Stimulated activated CD8-positive, alpha-beta memory T cell treated with anti-CD3 and anti-CD28 coated beads, Interleukin-12 subunit alpha, Interleukin-12 subunit beta, amount 100 ng/mL, for 24 hours (primary cell): ENCODE measurements around the gene MIGA2.
"Not testable (repeated sequence)": the region's sequence is repeated elsewhere in the genome, so short reads cannot be mapped to it uniquely, and the experiment has no call there.

Experiments used
- DNase-seq: peaks from one replicate; pipeline ENCODE4 v3.0.0-alpha.2; 2020; ENCODE audit errors: extremely low read depth

MIGA2 gene, protein sequence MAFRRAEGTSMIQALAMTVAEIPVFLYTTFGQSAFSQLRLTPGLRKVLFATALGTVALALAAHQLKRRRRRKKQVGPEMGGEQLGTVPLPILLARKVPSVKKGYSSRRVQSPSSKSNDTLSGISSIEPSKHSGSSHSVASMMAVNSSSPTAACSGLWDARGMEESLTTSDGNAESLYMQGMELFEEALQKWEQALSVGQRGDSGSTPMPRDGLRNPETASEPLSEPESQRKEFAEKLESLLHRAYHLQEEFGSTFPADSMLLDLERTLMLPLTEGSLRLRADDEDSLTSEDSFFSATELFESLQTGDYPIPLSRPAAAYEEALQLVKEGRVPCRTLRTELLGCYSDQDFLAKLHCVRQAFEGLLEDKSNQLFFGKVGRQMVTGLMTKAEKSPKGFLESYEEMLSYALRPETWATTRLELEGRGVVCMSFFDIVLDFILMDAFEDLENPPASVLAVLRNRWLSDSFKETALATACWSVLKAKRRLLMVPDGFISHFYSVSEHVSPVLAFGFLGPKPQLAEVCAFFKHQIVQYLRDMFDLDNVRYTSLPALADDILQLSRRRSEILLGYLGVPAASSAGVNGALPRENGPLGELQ

DNA sequence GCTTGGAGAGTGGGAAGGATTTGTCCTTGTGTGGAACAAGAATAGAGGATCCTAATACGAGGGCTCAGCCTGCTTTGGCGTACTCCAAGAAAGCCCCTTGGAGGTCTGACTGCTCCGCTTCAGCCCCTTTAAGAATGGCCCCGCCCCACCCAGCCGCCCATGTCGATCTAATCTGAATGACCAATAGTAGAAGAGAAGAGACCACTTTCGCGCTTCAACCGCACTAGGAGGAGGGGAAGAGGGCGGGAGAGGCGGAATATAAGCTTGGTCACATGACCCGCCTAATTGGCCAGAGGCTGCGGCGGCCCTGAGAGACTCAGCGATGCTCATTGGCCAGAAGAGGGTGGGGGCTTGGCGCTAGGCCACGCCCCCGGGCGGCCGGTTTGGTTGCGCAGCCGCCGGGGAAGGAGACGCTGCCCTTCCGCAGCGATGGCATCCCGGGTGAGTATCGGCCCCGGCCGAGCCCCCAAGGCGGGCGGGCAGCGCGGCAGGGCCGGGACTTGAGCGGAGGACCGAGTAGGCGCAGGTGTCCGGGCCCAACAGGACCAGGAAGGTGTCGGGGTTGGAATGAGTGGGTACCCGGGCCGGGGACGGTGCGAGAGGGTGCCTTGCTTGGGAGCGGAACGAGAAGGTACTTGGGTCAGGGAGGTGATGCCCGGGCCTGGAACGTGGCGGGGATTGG is at the start of gene MIGA2:
MIGA2 (plus strand) TSS at position 386 of the 682 bp plus-strand sequence. CDS start 3,969 bp downstream, outside the sequence.
- DNase-seq, result peak; percentile 86

GRCh38 chr9:128986671-128987070 is 49.8 kb upstream of the MIGA2 start:
- DNase-seq, result no peak

DNA sequence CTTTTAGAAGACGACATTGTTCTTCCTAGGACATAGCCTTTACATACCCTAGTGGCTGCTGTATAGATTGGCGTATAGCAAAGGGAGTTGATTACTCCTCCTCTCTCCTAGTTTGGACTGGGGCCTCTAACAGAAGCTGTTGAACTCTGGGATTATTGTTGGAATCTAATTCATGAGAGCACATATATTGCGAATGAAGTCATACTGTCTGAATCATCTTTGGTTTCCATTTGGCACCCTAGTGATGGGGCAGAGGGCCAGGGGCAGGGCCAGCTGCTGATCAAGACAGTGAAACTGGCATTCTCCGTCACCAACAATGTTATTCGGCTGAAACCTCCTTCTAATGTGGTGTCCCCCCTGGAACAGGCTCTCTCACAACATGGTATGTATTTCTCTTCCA is 48.6 kb upstream of the MIGA2 start:
- no peak for DNase-seq

GRCh38 chr9:128992995-128993394 is 43.4 kb upstream of the MIGA2 start:
- DNase-seq, result no peak

GRCh38 chr9:128995791-128996190 is 40.6 kb upstream of the MIGA2 start:
- no peak for DNase-seq

- no peak for DNase-seq
Measured at GRCh38 chr9:128998462-128998861, 38.0 kb upstream of the MIGA2 start.

GRCh38 chr9:128999581-129000206 is 36.7 kb upstream of the MIGA2 start:
- DNase-seq, result no peak

DNA sequence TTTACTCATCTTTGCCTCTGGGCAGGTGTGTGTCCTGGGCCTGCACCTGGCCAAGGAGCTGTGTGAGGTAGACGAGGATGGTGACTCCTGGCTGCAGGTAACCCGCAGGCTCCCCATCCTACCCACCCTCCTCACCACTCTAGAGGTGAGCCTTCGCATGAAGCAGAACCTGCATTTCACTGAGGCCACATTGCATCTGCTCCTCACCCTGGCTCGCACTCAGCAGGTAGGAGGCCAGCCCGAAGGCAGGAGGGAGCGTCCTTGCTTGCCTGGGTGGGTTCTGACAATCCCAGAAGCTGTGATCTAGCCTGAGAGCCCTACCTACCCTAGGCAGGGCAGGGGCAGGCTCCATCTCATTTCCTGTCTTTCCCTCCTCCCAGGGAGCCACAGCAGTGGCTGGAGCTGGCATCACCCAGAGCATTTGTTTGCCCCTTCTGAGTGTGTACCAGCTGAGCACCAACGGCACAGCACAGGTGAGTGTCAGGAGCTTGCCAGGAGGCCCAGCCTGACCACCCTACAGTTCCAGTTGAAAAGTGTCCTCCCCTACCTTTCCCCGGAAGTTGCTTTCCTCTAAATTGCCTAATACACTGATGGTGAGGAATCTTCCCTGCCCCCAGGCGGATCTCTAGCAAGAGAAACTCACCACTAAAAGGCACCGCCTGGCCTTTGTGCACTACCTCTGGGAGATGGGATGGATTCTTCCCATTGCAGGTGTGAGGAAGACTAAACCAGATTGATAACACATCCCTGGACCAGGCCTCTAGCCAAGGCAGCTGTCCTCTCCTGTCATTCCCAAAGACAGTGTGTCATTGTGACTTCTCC is 34.7 kb upstream of the MIGA2 start:
- DNase-seq, result no peak

- no peak for DNase-seq
Measured at GRCh38 chr9:129002992-129003391, 33.4 kb upstream of the MIGA2 start.

DNA sequence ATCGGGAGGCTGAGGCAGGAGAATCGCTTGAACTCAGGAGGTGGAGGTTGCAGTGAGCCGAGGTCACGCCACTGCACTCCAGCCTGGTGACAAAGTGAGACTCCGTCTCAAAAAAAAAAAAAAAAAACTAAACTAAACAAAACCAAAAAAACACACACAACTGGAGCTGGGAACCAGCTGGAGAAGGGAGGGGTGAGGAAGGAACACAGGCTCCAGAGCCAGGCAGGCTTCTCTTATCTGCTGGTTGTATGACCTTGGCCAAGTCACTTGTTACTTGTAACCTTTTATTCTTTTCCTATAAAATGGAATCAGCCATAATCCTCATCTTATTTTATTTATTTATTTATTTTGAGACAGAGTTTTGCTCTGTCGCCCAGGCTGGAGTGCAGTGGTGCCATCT is 32.3 kb upstream of the MIGA2 start:
- not testable (repeated sequence) for DNase-seq

DNA sequence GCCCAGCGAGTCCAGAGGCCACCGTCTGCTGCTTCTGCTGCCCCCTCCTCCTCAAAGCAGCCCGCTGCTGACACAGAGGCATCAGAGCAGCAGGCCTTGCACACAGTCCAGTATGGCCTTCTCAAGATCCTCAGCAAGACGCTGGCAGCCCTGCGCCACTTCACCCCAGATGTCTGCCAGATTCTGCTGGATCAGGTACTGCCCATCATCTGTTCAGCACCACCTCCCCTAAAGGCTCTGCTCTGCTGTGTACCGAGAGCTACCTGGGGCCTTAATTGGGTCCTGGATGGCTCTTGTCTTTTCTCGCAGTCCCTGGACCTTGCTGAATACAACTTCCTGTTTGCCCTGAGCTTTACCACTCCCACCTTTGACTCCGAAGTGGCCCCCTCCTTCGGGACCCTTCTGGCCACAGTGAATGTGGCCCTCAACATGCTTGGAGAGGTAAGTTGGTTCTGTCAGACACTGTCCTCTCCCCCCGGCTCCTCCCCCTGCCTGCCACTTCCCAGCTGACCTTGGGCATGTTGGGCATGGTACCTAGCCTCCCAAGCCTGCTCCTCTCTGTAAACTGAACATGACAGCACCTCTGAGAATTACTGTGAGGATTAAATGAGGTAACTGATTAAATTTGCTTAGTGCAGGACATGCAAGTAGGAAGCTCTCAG is 31.0 kb upstream of the MIGA2 start:
- DNase-seq, result no peak

DNA sequence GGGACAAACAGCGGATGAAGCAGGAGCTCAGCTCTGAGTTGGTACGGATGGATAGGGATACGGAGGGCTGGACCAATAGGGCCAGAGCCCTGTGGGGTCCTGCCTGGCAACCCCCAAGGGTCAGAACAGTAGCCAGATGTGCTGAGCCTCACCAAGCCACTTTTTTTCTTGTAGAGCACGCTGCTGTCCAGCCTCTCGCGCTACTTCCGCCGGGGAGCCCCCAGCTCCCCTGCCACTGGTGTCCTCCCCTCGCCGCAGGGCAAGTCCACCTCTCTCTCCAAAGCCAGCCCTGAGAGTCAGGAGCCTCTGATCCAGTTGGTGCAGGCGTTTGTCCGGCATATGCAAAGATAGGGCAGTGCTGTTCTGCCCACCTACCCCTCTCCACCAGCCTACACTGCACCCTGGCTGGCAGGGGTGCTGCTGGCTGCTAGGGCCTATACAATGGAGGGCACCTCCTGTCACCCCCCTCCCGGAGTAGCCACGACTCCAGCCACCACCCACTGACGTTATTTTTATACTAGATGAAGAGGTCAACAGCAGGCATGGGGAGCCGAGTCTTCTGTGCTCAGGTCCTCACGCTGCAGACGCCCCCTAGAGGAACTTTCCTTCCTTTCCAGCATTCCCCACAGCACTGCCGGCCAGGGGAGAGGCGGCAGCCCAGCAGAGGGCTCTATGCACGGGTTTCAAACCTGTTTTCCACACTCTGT is 29.9 kb upstream of the MIGA2 start:
- DNase-seq, result no peak

- no peak for DNase-seq
Measured at GRCh38 chr9:129007035-129007765, 29.2 kb upstream of the MIGA2 start.

- no peak for DNase-seq
Measured at GRCh38 chr9:129007766-129008468, 28.5 kb upstream of the MIGA2 start.

DNA sequence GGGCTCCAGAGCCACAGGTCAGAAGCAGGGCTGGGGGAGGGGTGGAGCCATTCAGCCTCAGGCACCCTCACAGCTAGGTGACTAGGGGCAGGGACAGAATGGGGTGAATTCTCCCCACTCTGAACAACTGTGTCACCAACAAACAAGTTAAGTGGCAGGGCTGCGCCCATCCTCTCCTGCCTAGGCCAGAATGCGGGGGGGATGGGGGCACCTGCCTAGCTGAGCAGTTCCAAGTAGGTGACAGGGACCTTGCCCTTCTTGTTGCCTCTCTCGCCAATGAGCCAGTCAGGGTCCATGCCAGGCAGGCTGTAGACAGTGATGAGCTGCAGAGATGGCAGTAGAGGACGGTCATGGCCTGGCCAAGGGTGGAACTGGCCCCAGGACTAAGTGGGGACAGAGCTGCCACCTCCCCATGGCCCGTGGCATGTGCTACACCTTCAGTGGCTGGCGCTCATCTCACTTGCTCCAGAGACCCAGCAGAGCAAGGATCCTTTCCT is 27.9 kb upstream of the MIGA2 start:
- no peak for DNase-seq

- no peak for DNase-seq
Measured at GRCh38 chr9:129008986-129009583, 27.3 kb upstream of the MIGA2 start.

- no peak for DNase-seq
Measured at GRCh38 chr9:129009584-129010141, 26.8 kb upstream of the MIGA2 start.
